GM12878 (cell line): ENCODE results near the gene POLD4. TPM values are rescaled to one million over a fixed set of nuclear protein-coding genes. Genes with fewer than 3 reads are reported as not detected.

ENCODE experiments used
- BRCA1 ChIP-seq: IDR thresholded peaks from 2 replicates; pipeline ENCODE4 v1.6.1; 2011; ENCODE audit warnings: low read depth, low read length, improper control_type of control experiment
- CUX1 ChIP-seq: IDR thresholded peaks from 2 replicates; pipeline ENCODE4 v1.6.1; 2012; ENCODE audit warnings: improper control_type of control experiment, low read depth, low read length; ENCODE audit not compliant: insufficient replicate concordance
- ELK1 ChIP-seq: IDR thresholded peaks from 2 replicates; pipeline ENCODE4 v1.6.1; 2012; ENCODE audit warnings: low read depth, low read length, improper control_type of control experiment
- ESRRA ChIP-seq: IDR thresholded peaks from 2 replicates; pipeline ENCODE4 v1.6.1; 2012; ENCODE audit warnings: mild to moderate bottlenecking, low read length, improper control_type of control experiment
- FOXK2 ChIP-seq: fragments of 450-650 bp; IDR thresholded peaks from 2 replicates; pipeline ENCODE4 v1.6.1; 2017; ENCODE audit warnings: mild to moderate bottlenecking, moderate library complexity
- FOXM1 ChIP-seq: IDR thresholded peaks from 2 replicates; pipeline ENCODE4 v1.6.1; 2012; ENCODE audit warnings: low read depth, mild to moderate bottlenecking, inconsistent platforms, low read length, moderate library complexity
- IRF5 ChIP-seq: fragments of 450-650 bp; IDR thresholded peaks from 2 replicates; pipeline ENCODE4 v1.6.1; 2017; ENCODE audit warnings: borderline replicate concordance
- LARP7 ChIP-seq: fragments of 450-650 bp; IDR thresholded peaks from 2 replicates; pipeline ENCODE4 v1.6.1; 2017; ENCODE audit warnings: mild to moderate bottlenecking
- MEF2A ChIP-seq: IDR thresholded peaks from 2 replicates; pipeline ENCODE4 v1.6.1; 2011; ENCODE audit warnings: low read depth, mild to moderate bottlenecking, low read length, moderate library complexity; ENCODE audit not compliant: insufficient read depth
- MTA3 ChIP-seq: IDR thresholded peaks from 2 replicates; pipeline ENCODE4 v1.6.1; 2012; ENCODE audit warnings: low read length, inconsistent platforms, borderline replicate concordance
- MXI1 ChIP-seq: fragments of 150-350 bp; IDR thresholded peaks from 2 replicates; pipeline ENCODE4 v1.6.1; 2011; ENCODE audit warnings: low read depth, mild to moderate bottlenecking, inconsistent platforms, low read length, improper control_type of control experiment
- MYB ChIP-seq: fragments of 150-350 bp; IDR thresholded peaks from 2 replicates; pipeline ENCODE4 v1.6.1; 2014; ENCODE audit warnings: mild to moderate bottlenecking, low read depth, low read length, borderline replicate concordance
- PML ChIP-seq: IDR thresholded peaks from 2 replicates; pipeline ENCODE4 v1.6.1; 2012; ENCODE audit warnings: low read length, inconsistent platforms
- RB1 ChIP-seq: fragments of 450-650 bp; formaldehyde crosslinking; IDR thresholded peaks from 2 replicates; pipeline ENCODE4 v1.6.1; 2017; ENCODE audit warnings: mild to moderate bottlenecking, borderline replicate concordance
- SREBF1 ChIP-seq: IDR thresholded peaks from 2 replicates; pipeline ENCODE4 v1.6.1; 2012; ENCODE audit warnings: mild to moderate bottlenecking, low read length
- SUPT20H ChIP-seq: IDR thresholded peaks from 2 replicates; pipeline ENCODE4 v1.6.1; 2011; ENCODE audit warnings: low read depth, mild to moderate bottlenecking, low read length, moderate library complexity, borderline replicate concordance; ENCODE audit not compliant: control insufficient read depth
- ZBTB33 ChIP-seq: fragments of 450-650 bp; IDR thresholded peaks from 2 replicates; pipeline ENCODE4 v1.6.1; 2017; ENCODE audit warnings: mild to moderate bottlenecking
- polyA plus RNA-seq, 11 experiments: library from polyadenylated mRNA; depleted of rRNA in 4 of 11; unstranded in 6 of 11; stranded (reverse) in 5 of 11; fragments of >200 nt; fragmentation: Nextera tagmentation in 4 of 11; fragmentation: Illumina TruSeq in 1 of 11; extraction: Ambion mirVana in 4 of 11; extraction: Trizol in 1 of 11; gene quantifications; 1 replicate in 1 of 11; 2 replicates in 10 of 11; pipeline versions ENCODE4 v1.2.1 to v1.2.3, GENCODE V29; 2011 to 2016; ENCODE audit warnings: inconsistent platforms in 2 of 11, missing spikeins in 2 of 11, low read depth in 1 of 11
- total RNA-seq, 4 experiments: library from RNA; depleted of rRNA in 3 of 4; stranded (reverse); fragments of >200 nt in 3 of 4; fragmentation: Illumina TruSeq in 1 of 4; extraction: Trizol in 1 of 4; gene quantifications; 2 replicates each; pipeline versions ENCODE4 v1.2.1 to v1.2.3, GENCODE V29; 2013 to 2021
- TF ChIP-seq, protein P1 (sequence below): fragments of 450-650 bp; conservative IDR thresholded peaks from 2 replicates; pipeline ENCODE4 v1.6.1; 2017; ENCODE audit warnings: mild to moderate bottlenecking, moderate library complexity

POLD4 gene
- total and polyA plus RNA-seq, 10 of the 15 experiments (the other 5 are each of a cell fraction or from before 2014, with no cell fraction given), result 8.1 to 176 (median 88.1) TPM

DNA sequence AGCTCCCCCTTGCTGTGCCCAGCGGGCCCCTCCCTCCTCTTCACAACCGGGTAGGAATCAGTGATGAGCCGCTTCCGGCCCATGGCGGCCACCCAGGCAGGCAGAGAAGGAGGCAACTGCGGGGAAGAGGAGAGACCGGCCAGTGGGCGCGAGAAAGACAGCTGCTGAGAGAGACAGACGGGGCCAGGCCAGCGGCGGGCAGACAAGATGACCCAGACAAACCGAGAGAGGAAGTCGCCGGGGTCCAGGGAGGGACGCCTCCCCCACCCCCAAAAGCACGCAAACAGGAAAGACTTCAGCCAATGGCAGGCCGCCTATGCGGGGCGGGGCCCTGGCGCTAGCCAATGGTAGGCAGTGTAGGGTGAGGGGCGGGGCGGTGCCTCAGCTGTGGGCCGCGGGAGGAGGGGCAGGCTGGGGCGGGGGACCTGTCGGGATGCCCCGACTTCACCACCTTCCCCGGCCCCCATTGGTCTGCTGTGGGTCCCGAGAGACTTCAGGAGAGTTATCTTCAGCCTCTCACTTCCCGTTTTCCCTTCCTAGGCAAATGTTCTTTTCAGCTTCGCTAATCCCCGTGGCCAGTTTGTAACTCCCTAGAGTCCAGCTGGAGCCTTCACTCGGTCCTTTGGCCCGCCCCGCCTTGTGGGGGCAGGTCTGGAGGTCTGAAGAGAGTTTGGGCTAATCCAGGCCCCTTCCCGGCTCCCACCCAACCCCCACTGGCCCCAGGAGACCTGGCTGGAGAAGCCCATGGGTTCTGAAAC, at the start of gene POLD4 (continued):
- TF ChIP-seq CUX1 (no peak), BRCA1 (no peak), SUPT20H (no peak), MEF2A (0 out of 2 replicates have a peak, but pooled peaks have one; percentile 35), PML (no peak), LARP7 (peak; percentile 13; the same call in 1 of the 2 replicates), RB1 (peak; percentile 70), FOXK2 (no peak; the same call in 1 of the 2 replicates), FOXM1 (no peak), ZBTB33 (no peak), MTA3 (no peak), MXI1 (no peak), ELK1 (no peak), SREBF1 (no peak), MYB (no peak), IRF5 (no peak), ESRRA (no peak)
- TF ChIP-seq, protein P1, sequence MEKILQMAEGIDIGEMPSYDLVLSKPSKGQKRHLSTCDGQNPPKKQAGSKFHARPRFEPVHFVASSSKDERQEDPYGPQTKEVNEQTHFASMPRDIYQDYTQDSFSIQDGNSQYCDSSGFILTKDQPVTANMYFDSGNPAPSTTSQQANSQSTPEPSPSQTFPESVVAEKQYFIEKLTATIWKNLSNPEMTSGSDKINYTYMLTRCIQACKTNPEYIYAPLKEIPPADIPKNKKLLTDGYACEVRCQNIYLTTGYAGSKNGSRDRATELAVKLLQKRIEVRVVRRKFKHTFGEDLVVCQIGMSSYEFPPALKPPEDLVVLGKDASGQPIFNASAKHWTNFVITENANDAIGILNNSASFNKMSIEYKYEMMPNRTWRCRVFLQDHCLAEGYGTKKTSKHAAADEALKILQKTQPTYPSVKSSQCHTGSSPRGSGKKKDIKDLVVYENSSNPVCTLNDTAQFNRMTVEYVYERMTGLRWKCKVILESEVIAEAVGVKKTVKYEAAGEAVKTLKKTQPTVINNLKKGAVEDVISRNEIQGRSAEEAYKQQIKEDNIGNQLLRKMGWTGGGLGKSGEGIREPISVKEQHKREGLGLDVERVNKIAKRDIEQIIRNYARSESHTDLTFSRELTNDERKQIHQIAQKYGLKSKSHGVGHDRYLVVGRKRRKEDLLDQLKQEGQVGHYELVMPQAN, result peak; percentile 90
